ENCODE data around the gene MEAK7. TPM values are rescaled to one million over a fixed set of nuclear protein-coding genes. Genes with fewer than 3 reads are reported as not detected.

MEAK7 gene
- total RNA-seq: 10 to 100 TPM in 3 of 4 donors, 1 to 10 TPM in 1; 9.2 to 15.9 (median 14.3) TPM

DNA sequence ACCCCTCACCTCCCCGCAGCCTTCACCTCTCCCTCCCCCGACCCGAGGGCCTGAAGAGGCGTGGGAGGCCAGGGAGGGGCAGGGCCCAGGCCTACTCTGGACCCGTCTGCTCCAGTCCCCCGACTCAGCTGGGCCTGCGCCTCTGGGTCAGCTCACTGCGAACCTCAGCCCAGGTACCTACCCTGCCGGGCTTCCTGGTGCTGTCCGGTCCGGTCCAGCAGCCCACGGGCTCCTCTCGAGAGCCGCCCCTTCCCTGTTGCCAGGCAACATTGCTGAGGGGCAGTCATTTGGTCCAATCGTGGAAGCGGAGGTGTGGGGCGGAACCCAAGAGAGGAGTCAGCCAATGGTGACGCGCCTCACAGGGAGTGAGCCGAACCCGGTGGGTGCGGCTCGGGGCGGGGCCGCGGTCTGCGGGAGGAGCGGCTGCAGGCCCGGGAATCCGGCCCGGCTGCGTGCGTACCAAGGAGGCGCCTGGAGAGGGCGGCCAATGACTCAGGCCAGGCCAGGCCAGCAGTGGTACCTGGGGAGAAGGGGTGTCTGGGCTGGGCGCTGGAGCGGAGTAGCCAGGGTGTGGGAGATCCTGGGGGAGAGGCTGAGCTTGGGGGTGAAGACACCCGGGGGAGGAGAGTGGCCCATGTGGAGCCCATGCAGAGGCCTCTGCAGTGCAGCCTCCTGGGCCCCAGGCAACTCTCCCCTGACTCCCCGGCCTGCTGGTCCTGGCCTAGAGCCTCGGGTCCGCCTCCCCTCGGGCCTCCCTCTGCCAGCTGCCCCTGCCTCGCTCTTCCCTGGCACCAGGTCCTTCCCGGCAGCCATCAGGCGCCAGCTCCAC, at the start of gene MEAK7:
Gene MEAK7, minus strand, starts transcription at position 240 of the 829 bp plus-strand sequence. CDS start 6,573 bp downstream, outside the sequence.
- peak within 1 kb of the TSS; percentile 80 to 95 (median 88) for H3K27ac ChIP-seq
- peaks cover 0 to 28% (median 0%) of the 10 kb centered on the region in 3 donors for H3K36me3 ChIP-seq
- H3K4me3 ChIP-seq: peak within 1 kb of the TSS; percentile 57 to 94 (median 72)
- H3K27me3 ChIP-seq: no peaks in the 10 kb centered on the region
- TF ChIP-seq EP300 (IDR thresholded peaks at IDR 0.05) (peak; percentile 30 to 82), POLR2A (IDR thresholded peaks at IDR 0.05) (peak; percentile 52 to 85), CTCF (IDR thresholded peaks at IDR 0.05) (peak in 2 of 5 experiments; percentile 41 to 48)
- WGBS, 2 donors: 1 to 2% methylated on average over 15 to 35 of the region's 45 CpGs
- H3K9me3 ChIP-seq: no peaks in the 10 kb centered on the region
- peak; percentile 99 for DNase-seq (ENCODE audit: low spot score in 2 of 2)
- H3K4me1 ChIP-seq: peaks cover 0 to 32% (median 13%) of the 10 kb centered on the region in 4 donors

DNA sequence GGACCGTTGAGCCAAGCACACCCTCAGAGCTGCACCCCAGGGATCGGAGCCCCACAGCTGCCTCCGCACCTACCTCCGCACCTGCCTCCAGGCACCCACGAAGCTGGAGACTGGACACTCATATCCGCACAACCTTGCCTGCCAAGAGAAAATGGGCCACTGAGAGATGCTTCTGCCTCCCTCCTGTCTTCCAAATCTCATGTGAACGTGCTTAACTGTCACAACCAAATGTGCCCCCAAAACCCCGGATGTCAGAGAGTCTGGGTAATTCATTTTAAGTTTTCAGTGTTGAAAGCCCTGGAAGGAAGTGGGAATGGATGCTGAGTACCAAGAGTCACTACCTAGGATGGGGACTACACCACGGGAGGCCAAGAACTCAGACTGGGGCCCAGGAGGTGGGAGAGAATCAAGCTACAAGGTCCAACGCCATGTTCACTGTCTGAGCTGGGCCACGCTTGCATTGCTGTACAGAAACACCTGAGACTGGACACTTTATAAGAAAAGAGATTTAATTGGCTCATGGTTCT, 49.5 kb upstream of the MEAK7 start:
- Histone ChIP-seq H3K36me3 (no peaks in the 10 kb centered on the region), H3K4me1 (no peaks in the 10 kb centered on the region), H3K27me3 (no peaks in the 10 kb centered on the region), H3K4me3 (no peak overlapping the region), H3K27ac (no peak overlapping the region), H3K9me3 (no peaks in the 10 kb centered on the region)
- DNase-seq (ENCODE audit: low spot score in 2 of 2): no peak
- TF ChIP-seq POLR2A (IDR thresholded peaks at IDR 0.05) (no peak), EP300 (IDR thresholded peaks at IDR 0.05) (no peak), CTCF (IDR thresholded peaks at IDR 0.05) (no peak)
- 81 to 92% methylated on average over 11 of the region's 11 CpGs for whole genome bisulfite sequencing, 2 donors

GRCh38 chr16:84552135-84552534, 47.7 kb upstream of the MEAK7 start:
- Histone ChIP-seq H3K4me1 (no peaks in the 10 kb centered on the region), H3K36me3 (no peaks in the 10 kb centered on the region), H3K9me3 (no peaks in the 10 kb centered on the region), H3K27me3 (no peaks in the 10 kb centered on the region), H3K27ac (no peak overlapping the region), H3K4me3 (no peak overlapping the region)
- 69 to 74% methylated on average over 4 of the region's 4 CpGs for WGBS, 2 donors
- TF ChIP-seq EP300 (IDR thresholded peaks at IDR 0.05): no peak
- no peak for TF ChIP-seq CTCF (IDR thresholded peaks at IDR 0.05)
- no peak for TF ChIP-seq POLR2A (IDR thresholded peaks at IDR 0.05)
- DNase-seq (ENCODE audit: low spot score in 2 of 2): no peak

GRCh38 chr16:84550096-84550495, 45.6 kb upstream of the MEAK7 start:
- Histone ChIP-seq H3K27ac (no peak overlapping the region), H3K27me3 (no peaks in the 10 kb centered on the region), H3K9me3 (no peaks in the 10 kb centered on the region), H3K4me1 (no peaks in the 10 kb centered on the region), H3K4me3 (no peak overlapping the region), H3K36me3 (no peaks in the 10 kb centered on the region)
- DNase-seq (ENCODE audit: low spot score in 2 of 2): no peak
- WGBS, 2 donors: 72 to 95% methylated on average over 4 of the region's 4 CpGs
- TF ChIP-seq POLR2A (IDR thresholded peaks at IDR 0.05) (no peak), EP300 (IDR thresholded peaks at IDR 0.05) (no peak)

DNA sequence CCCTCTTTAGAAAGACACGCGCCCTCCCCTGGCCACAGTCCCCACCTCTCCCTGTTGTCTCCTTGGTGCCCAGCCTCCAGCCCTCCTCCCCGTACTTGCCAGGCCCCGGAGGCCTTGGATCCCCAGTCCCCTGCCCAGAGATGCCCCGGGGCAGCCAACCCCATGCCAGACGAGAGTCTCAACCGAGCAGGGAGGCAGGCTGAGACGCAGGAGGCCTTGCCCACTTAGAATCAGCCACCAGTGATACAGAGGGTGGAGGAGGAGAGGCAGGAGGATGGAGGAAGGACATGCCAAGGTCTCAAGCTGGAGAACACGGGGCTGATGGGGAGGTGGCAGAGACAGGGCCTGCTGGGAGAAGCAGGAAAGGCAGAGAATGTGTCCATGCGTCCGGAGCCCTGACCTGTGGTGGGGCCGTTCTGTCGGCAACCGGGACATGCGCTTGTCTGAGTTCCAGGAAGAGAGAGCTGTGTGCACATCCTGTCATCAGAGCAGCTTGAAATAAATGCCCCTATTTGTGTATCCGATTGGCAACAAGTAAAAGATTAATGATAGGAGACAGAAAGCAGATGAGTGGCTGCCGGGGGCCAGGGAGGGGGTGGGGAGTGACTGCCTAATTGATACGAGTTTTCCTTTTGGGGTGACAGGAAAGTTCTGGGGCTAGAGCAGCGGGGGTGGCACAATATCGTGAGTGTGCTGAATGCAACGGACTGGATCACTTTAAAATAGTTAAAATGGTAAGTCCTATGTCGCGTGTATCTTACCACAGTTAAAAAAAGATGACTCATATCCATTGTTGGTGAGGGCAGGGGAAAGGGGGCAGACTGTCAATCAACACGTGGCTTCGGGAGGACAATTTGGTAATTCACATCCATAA, 44.7 kb upstream of the MEAK7 start:
- Histone ChIP-seq H3K4me3 (no peak overlapping the region), H3K4me1 (peaks cover 0 to 6% (median 1%) of the 10 kb centered on the region in 4 donors), H3K9me3 (no peaks in the 10 kb centered on the region), H3K27ac (peak overlapping the region in 3 of 4 donors; percentile 49 to 60 (median 52)), H3K27me3 (peaks cover 0 to 4% of the 10 kb centered on the region in 2 donors), H3K36me3 (no peaks in the 10 kb centered on the region)
- 48 to 55% methylated on average over 25 of the region's 25 CpGs for WGBS, 2 donors
- DNase-seq (ENCODE audit: low spot score in 2 of 2): no peak
- peak in 1 of 2 donors; percentile 46 for TF ChIP-seq EP300 (IDR thresholded peaks at IDR 0.05)
- TF ChIP-seq CTCF (IDR thresholded peaks at IDR 0.05): no peak
- no peak for TF ChIP-seq POLR2A (IDR thresholded peaks at IDR 0.05)
